NCI-H2196 (cell line): ENCODE results near the gene SECTM1.
"Not testable (repeated sequence)": the region's sequence is repeated elsewhere in the genome, so short reads cannot be mapped to it uniquely, and the experiment has no call there.

ENCODE experiments used
- DNase-seq: peaks from one replicate; lab custom pipeline; 2025; ENCODE audit not compliant: unreplicated experiment; lab: John Stamatoyannopoulos, UW

SECTM1 gene

GRCh38 chr17:82349287-82349701, 15.7 kb upstream of the SECTM1 start:
- no peak for DNase-seq

- DNase-seq = no peak
Measured at GRCh38 chr17:82348866-82349265, 15.3 kb upstream of the SECTM1 start.

GRCh38 chr17:82348434-82348833, 14.9 kb upstream of the SECTM1 start:
- DNase-seq = no peak

- DNase-seq = not testable (repeated sequence)
Measured at GRCh38 chr17:82347994-82348393, 14.4 kb upstream of the SECTM1 start.

- no peak for DNase-seq
Measured at GRCh38 chr17:82346342-82347300, 13.1 kb upstream of the SECTM1 start.

GRCh38 chr17:82345151-82345976, 11.8 kb upstream of the SECTM1 start:
- no peak for DNase-seq

- no peak for DNase-seq
Measured at GRCh38 chr17:82344175-82344907, 10.8 kb upstream of the SECTM1 start.

- DNase-seq = peak; percentile 61
Measured at GRCh38 chr17:82343560-82343959, 10.0 kb upstream of the SECTM1 start.

GRCh38 chr17:82342361-82343079, 9.0 kb upstream of the SECTM1 start:
- DNase-seq = no peak

GRCh38 chr17:82339634-82340580, 6.3 kb upstream of the SECTM1 start:
- no peak for DNase-seq

- no peak for DNase-seq
Measured at GRCh38 chr17:82338858-82339633, 5.5 kb upstream of the SECTM1 start.

- peak; percentile 54 for DNase-seq
Measured at GRCh38 chr17:82334622-82335394, 1.2 kb upstream of the SECTM1 start.

- no peak for DNase-seq
Measured at GRCh38 chr17:82334204-82334621, 647 bp upstream of the SECTM1 start.

- no peak for DNase-seq
Measured at GRCh38 chr17:82332669-82333278, 792 bp downstream of the SECTM1 start.

- no peak for DNase-seq
Measured at GRCh38 chr17:82331345-82331939, 2.1 kb downstream of the SECTM1 start.

GRCh38 chr17:82330322-82331239, 3.0 kb downstream of the SECTM1 start:
- DNase-seq = peak; percentile 93
